ENCODE measurements around the gene OCA2.

OCA2 gene

DNA sequence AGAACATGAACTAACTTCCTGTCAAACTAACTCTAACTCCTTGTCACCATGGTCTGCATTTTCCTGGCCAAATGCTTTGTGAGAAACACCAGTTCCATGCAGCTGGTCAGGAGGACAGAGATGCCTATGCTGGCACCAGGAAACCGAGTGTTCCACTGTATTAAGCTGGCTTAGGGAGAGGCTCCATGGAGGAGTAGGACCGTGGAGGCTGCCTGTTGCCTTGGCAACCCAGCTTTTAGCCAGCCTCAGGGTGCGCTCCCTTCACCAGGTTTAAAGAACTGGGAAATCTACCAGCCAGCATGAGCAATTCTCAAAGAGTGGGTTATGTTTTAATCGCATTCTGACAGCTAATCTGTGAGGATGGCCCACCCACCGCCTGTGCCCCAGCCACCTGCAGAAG, 394.1 kb downstream of the OCA2 start:
- H3K27ac ChIP-seq (ENCODE audit: low read length): no peak overlapping the region
- WGBS (ENCODE audit: insufficient coverage, insufficient read length): no CpG with 5 or more reads among the region's 5 CpGs
- H3K9me3 ChIP-seq (ENCODE audit: control insufficient read depth, insufficient read depth, low read length): peaks cover 2% of the 10 kb centered on the region

More for the DNA sequence above, 394.1 kb downstream of the OCA2 start:
- no peak for DNase-seq (ENCODE audit: low read depth, low spot score)
- Histone ChIP-seq H3K27me3 (ENCODE audit: control insufficient read depth, insufficient read depth, low read length) (no peaks in the 10 kb centered on the region), H3K4me1 (ENCODE audit: control insufficient read depth, insufficient read depth, low read length) (no peaks in the 10 kb centered on the region), H3K36me3 (ENCODE audit: control insufficient read depth, insufficient read depth, low read length) (no peaks in the 10 kb centered on the region), H3K4me3 (ENCODE audit: low read length) (no peak overlapping the region)
